ENCODE measurements around the gene PCCA.

DNA sequence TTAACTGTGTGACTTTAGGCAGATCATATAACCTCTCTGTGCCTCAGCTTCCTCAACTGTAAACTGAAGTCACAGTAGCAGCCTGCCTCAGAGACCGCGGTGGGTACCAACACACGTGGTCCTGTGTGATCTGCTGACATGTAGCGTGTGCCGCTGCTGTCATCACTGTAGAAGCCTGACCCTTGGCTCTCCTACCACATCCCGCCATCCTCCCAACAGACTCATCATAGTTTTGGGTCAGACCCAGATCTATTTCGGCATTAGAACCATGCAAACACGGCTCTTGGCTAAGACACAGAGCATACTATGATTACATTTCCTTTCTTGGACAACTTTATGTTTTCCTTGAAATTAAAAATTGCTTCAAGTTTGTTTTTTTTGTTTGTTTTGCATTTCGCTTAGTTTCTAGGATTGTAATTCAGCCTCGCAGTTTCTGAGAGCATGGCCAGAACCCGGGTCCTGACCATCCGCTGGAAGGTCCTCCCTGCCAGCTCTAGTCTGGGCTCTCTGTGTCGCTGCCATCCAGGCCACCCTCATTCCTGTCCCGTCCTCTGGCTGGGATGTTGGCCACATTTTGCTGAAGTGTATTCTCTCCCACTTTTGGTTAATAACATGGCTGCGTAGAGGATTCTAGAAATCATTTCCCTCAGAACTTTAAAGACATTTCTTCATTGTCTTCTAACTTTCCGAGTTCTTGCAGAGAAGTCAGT lies 446.7 kb downstream of the PCCA start:
- TF ChIP-seq POLR2A (IDR thresholded peaks at IDR 0.05; ENCODE audit: low read length) (no peak), GATA1 (IDR thresholded peaks at IDR 0.05; ENCODE audit: low read depth, low read length) (no peak)

Data from erythroblast (primary cell).